Articular chondrocyte of knee joint (primary cell): ENCODE data around the gene IQSEC2. TPM values are rescaled to one million over a fixed set of nuclear protein-coding genes. Genes with fewer than 3 reads are reported as not detected.

ENCODE experiments used
- small RNA-seq: library from RNA; depleted of rRNA; stranded (forward); fragments of <200 nt; gene quantifications from one replicate; pipeline ENCODE3, GENCODE V24; 2012
- total RNA-seq: library from RNA; depleted of rRNA; stranded (reverse); fragments of >200 nt; gene quantifications from 2 replicates; pipeline ENCODE4 v1.2.3, GENCODE V29; 2012

IQSEC2 gene
- total RNA-seq: 13.6 and 14.8 TPM in 2 replicates

DNA sequence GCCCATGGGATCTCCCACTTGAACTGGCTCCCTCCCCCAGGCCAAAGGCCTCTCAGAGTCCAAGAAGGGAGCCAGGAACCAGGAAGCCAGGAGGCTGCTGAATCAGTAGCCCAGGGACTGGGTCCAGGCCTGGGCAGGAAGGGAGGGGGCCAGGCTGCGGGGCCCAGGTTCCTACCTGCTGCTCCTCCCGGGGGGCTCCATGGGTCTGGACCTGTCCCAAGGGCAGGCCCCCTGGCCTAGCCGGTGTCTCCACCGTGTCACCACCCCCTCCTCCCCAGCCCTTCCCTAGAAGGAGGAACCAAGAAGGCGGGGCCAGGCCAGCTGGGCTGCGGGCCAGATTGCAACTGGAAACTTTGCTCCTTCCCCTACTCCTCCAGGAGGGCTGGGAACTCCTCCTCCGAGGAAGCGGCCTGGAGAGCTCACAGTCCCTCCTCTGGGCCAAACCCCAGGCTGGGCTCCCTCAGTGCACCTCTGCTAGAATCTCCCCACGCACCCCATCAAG, at the start of gene IQSEC2:
Gene IQSEC2 (minus strand): TSS at position 264 of the 502 bp plus-strand sequence.

DNA sequence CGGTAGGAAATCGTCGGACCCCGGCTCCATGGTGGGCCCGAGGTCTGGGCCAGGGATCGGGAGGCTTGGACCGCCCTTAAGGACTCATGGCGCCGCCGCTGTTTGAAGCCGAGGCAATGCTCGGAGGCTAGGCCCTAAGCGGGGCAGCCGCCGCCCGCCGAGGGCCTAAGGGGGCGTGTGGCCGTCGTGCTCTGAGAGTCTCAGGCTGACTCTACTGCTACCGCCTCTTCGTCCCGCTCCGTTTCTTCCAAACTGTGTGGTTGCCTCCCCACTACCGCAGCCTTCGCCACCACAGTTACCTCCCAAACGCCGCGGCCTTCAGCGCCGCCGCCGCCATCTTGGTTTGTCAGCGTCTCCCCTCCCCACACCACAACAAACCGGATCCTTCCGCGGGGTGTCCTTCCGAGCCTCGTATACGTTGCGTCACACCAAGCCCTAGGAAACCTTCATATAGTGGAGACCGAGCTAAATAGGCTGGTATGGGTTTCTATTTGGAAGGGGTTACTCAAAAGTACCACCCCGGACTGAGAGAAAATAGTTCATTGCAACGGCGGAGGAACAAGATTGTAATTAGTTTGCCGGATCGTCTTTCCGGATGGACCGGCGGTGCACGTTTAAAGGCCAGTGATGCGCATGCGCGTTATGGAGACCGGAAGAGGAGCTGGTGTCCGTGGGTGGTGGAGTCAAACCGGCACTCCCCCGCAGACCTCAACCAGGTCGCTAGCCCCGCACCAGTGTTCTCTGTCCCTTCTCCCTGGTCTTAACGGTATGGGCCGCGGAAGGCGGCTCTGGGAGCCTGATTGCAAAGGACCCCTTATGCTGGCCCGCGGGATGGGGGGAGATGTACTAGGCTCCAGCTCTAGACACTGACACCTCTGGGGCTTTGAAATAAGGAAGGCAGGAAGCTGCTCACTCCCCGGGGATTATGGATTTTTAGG, 56.3 kb downstream of the IQSEC2 start, which contains the start of gene KDM5C:
Gene KDM5C (minus strand): TSS at position 348 of the 938 bp plus-strand sequence. CDS start 318 bp downstream, at position 30.

Small RNA genes within 50 kb of the gene (small RNA-seq; reads per million reads assigned to genes)
- not detected for gene RF00019

Other genes with a start within 250 kb of the IQSEC2 start
- 2.2 and 2.8 TPM in 2 replicates for gene GPR173, start 232.8 kb downstream of the IQSEC2 start, total RNA-seq
- gene TSPYL2, start 199.2 kb downstream of the IQSEC2 start, total RNA-seq: 15.7 and 24.2 TPM in 2 replicates
- gene KANTR, start 187.4 kb downstream of the IQSEC2 start, total RNA-seq: 9.3 and 10.7 TPM in 2 replicates
- gene KDM5C, start 56.4 kb downstream of the IQSEC2 start, total RNA-seq: 61.5 and 94.3 TPM in 2 replicates
- 15.3 and 22.6 TPM in 2 replicates for gene SMC1A, start 141.1 kb upstream of the IQSEC2 start, total RNA-seq
- gene RIBC1, start 141.3 kb upstream of the IQSEC2 start, total RNA-seq: 0.26 and 0.54 TPM in 2 replicates
- gene HSD17B10, start 152.8 kb upstream of the IQSEC2 start, total RNA-seq: 32.5 and 32.9 TPM in 2 replicates